Limb (tissue), 2 donors: Measurements from ENCODE around the gene UBR3.
"Not testable (repeated sequence)": the region's sequence is repeated elsewhere in the genome, so short reads cannot be mapped to it uniquely, and the experiment has no call there.

Experiments
- DNase-seq, 2 donors: peaks; one replicate each; pipeline ENCODE4 v3.0.0-alpha.2; 2016; ENCODE audit errors: extremely low spot score in 2 of 2

The UBR3 gene

DNA sequence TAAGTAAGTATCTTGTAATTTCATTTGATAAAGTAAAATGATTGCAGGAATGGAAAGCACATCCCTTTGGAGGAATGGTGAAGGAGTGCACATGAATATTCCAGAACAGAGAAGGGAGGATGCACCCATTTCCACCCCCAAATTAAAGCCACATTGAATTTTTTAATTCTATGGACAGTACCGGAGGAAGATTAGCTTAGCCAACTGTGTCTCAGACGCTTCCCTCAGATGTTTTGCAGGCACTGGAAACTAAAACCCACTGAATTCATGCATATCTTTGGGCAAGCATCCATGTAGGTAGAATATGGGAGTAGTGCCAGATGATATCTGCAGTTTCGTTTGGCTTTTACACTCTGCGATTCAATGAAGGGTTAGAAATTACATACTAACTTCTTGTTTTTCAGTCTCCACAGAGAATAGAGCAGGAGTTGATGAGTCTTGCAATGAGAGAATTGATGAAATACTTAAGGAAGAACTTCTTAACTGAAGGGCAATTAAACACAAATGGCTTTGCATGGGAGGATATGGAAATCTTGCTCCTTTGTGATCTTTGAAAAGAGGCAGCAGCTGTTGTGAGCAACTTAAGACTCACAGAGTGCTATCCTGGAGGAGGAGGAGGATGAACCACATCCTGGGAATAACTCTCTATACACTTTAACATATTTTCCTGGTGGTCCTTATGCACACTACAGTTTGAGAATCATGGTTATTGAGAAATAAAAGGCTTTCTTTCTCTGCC, 279.0 kb downstream of the UBR3 start:
- no peak for DNase-seq

DNA sequence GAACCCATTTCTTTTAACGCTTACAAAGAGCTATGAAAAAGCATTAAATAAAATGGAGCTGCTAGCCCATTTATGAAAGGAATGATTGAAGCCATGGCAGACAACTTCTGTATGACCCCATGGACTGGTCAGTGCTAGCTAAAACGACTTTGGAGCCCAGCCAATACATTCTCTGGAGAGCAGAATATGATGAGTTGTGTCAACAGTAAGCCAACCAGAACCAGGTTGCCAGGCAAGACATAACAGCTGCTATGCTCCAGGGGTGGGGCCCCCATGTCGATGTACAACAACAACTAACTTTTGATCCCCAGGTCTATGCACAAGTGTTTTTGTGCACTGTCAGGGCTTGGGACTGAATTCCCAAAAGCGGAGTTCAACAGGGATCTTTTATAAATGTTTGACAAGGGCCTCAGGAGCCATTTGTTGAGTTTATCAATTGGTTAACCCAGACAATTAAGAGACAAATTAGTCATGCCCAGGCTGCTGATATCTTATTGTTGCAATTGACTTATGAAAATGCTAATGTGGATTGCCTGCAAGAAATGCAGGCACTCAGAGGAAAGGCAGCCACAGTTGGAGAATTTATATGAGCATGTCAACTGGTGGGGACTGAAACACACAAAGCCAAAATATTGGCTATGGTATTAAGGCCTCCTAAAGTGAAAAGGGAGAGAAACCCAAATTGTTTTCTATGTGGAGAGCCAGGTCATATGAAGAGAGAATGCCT, 286.1 kb downstream of the UBR3 start:
- no peak for DNase-seq

DNA sequence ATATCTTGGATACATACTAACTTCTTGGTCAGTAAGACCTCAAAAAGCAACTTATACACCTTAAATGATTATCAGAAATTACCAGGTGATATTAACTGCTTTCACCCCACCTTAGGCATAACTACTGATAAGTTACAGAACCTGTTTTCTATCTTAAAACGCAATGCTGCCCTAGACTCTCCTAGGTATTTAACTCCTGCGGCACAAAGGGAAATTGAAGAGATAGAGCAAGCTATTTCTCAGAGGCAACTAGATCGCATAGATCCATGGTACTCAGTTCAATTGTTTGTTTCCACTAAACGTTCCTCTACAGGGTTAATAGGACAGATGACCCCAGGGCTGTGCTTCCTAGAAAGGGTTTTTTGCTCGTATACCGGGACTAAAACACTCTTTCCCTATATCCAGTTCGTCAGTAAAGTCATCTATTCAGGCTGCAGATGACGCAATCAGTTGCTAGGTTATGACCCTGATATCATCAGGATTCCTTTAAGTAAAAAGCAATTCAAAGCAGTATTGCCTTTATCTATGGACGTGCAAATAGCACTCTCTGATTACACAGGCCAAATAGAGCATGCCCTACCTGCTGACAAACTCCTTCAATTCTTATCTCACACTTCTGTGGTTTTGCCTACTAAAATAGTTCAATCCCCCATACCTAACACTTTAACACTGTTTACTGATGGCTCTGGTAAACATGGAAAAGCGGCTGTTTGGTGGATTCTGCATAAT, 288.4 kb downstream of the UBR3 start:
- DNase-seq: no peak

DNA sequence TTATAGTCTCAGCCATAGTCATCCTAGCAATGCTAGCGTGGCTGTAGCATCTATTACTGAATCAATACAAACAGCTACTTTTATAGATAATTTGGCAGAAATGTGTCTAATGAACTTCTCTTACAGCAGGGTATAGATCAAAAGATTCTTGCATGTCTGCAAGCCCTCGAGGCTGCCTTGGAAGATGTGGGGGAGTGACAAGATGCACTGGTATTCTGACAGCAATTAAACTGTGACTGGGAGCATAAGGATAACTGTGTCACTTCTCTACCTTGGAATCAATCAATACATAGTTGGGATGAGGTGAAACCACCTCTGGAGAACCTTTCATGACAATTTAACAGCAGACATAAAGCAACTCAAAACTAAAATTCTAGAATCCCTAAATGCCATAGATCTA, 291.4 kb downstream of the UBR3 start:
- DNase-seq: no peak

DNA sequence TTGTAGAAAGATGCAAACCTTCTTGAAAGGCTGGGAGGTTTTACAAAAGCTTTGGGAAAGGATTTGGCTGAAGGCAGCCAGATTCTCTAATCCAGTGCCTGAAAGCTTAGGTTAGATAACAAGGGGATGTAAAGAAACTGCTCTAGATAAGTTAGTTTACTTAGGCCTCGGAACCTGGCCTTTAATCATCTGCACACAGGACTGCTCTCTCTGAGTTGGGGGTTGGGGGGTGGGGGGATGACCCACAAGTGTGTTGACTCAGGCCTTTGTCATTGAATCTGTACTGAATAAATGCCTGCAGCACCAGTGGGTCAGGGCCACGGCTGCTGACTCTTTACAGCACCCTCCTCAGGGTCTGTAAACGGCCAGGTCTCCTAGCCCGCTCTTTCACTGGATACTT, 292.1 kb downstream of the UBR3 start:
- DNase-seq: not testable (repeated sequence)

DNA sequence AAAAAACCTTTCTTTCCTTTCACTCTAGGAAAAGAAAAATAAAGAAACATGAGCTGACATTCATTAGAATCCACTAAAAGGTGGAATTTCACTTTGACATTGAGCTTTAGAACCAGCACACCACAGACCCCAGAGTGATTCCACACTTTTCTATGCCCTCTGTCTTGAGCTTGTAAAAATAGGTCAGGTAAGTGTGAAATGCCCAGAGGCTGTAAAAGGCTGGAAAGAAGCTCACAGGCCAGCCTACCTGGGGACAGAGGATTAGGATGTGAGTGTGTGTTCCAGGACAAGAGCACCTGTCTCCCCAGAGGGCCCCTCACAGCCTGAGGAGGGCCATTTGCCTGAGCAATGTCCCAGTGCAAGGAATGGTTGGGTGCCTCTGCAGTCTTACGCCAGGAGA, 294.4 kb downstream of the UBR3 start:
- no peak for DNase-seq

DNA sequence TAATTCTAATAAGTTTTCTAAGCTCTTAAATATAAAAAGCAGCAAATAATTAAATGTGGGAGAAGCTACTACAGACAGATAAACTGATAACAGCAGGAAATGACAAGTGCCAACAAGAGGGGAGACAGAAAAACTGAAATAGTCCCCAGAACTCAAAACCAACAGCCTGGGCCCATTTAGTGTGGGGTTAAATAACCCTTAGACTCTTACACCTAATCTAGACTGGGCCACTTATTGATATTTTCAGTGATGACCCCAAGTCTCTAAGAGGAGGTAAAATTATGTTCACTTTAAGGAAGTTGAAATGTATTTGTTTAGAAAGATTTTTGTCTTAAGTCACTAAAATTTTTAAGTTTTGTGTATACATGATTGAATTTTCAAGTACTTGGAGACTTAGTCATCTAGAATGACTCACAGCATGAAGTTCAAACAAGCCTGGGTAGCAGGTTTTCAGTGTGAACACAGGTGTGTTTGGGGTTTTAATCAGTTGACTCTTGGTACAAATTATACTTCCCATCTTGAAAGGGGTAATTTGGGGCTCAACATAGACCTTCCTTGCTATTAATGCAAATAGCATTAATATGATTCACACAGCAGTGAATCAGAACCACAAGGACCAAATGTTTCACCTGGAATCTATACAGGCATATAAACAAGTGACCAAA, 295.8 kb downstream of the UBR3 start:
- no peak for DNase-seq

DNA sequence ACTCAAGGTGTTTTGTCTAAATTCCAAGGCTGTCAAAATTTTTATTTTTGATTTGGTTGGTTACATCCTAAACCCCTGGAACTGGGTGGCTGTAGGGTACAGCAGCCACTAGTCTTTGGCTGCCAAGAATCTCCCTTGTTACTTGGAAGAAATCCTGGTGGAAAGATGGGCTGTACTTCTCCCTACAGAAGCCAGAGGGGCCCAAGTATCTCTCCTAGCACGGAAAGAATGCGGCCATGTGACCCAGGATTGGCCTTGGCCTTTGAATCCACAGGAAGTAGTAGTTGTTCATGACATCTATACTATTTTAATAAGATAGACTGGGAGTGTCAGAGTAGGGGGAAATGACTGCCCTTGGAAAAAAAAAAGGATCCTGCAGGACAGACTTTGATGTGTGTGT, 296.3 kb downstream of the UBR3 start:
- no peak for DNase-seq

DNA sequence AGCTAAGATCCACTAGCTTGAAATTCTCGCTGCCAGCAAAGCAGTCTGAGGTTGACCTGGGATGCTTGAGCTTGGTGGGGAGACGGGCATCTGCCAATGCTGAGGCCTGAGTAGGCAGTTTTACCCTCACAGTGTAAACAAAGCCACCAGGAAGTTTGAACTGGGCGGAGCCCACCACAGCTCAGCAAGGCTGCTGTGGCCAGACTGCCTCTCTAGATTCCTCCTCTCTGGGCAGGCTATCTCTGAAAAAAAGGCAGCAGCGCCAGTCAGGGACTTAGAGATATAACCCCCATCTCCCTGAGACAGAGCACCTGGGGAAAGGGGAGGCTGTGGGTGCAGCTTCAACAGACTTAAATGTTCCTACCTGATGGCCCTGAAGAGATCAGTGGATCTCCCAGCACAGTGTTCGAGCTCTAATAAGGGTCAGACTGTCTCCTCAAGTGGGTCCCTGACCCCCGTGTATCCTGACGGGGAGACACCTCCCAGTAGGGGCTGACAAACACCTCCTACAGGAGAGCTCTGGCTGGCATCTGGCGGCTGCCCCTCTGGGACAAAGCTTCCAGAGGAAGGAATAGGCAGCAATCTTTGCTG, 299.0 kb downstream of the UBR3 start:
- not testable (repeated sequence) for DNase-seq
